ENCODE measurements around the gene ELL.
A peak's percentile ranks its signal among the peaks of the same experiment; 100 is the strongest.
"Not testable (repeated sequence)": the region's sequence is repeated elsewhere in the genome, so short reads cannot be mapped to it uniquely, and the experiment has no call there.

Gene ELL

GRCh38 chr19:18529782-18530181, 7.9 kb upstream of the ELL start:
- DNase-seq, result no peak

- no peak for DNase-seq
Observed at GRCh38 chr19:18526316-18526715, 4.4 kb upstream of the ELL start.

- no peak for DNase-seq
Observed at GRCh38 chr19:18523841-18524240, 2.0 kb upstream of the ELL start.

- not testable (repeated sequence) for DNase-seq
Observed at GRCh38 chr19:18522862-18523440, 1.1 kb upstream of the ELL start.

- peak; percentile 100 for DNase-seq
Observed at GRCh38 chr19:18522124-18522861, 423 bp upstream of the ELL start.

GRCh38 chr19:18520848-18521691, 800 bp downstream of the ELL start:
- DNase-seq, result no peak

- no peak for DNase-seq
Observed at GRCh38 chr19:18519962-18520847, 1.7 kb downstream of the ELL start.

- DNase-seq, result no peak
Observed at GRCh38 chr19:18518639-18519038, 3.2 kb downstream of the ELL start.

GRCh38 chr19:18517606-18518005, 4.3 kb downstream of the ELL start:
- DNase-seq, result no peak

GRCh38 chr19:18515959-18516358, 5.9 kb downstream of the ELL start:
- no peak for DNase-seq

GRCh38 chr19:18514800-18515682, 6.8 kb downstream of the ELL start:
- no peak for DNase-seq

- no peak for DNase-seq
Observed at GRCh38 chr19:18513868-18514267, 8.0 kb downstream of the ELL start.

GRCh38 chr19:18510216-18510615, 11.7 kb downstream of the ELL start:
- DNase-seq, result no peak

GRCh38 chr19:18508585-18508984, 13.3 kb downstream of the ELL start:
- no peak for DNase-seq

GRCh38 chr19:18507727-18508440, 14.0 kb downstream of the ELL start:
- DNase-seq, result no peak

GRCh38 chr19:18507021-18507726, 14.7 kb downstream of the ELL start:
- DNase-seq, result no peak

GRCh38 chr19:18506101-18506930, 15.6 kb downstream of the ELL start:
- DNase-seq, result no peak

GRCh38 chr19:18504886-18505610, 16.8 kb downstream of the ELL start:
- no peak for DNase-seq
